GM12891 (cell line): ENCODE data around the gene PPP2R5D.

Experiments
- POLR2A ChIP-seq: IDR thresholded peaks from 2 replicates; pipeline ENCODE4 v1.6.1; 2011; ENCODE audit warnings: low read depth, low read length, control low read depth
- POLR2AphosphoS5 ChIP-seq: IDR thresholded peaks from 2 replicates; pipeline ENCODE4 v1.6.1; 2011; ENCODE audit warnings: low read depth, low read length, control low read depth
- POU2F2 ChIP-seq: IDR thresholded peaks from 2 replicates; pipeline ENCODE4 v1.6.1; 2011; ENCODE audit warnings: low read depth, mild to moderate bottlenecking, control low read depth, low read length, moderate library complexity
- SPI1 ChIP-seq: IDR thresholded peaks from 2 replicates; pipeline ENCODE4 v1.6.1; 2011; ENCODE audit warnings: low read depth, low read length, control low read depth
- TAF1 ChIP-seq: IDR thresholded peaks from 2 replicates; pipeline ENCODE4 v1.6.1; 2011; ENCODE audit warnings: low read depth, low read length, control low read depth

DNA sequence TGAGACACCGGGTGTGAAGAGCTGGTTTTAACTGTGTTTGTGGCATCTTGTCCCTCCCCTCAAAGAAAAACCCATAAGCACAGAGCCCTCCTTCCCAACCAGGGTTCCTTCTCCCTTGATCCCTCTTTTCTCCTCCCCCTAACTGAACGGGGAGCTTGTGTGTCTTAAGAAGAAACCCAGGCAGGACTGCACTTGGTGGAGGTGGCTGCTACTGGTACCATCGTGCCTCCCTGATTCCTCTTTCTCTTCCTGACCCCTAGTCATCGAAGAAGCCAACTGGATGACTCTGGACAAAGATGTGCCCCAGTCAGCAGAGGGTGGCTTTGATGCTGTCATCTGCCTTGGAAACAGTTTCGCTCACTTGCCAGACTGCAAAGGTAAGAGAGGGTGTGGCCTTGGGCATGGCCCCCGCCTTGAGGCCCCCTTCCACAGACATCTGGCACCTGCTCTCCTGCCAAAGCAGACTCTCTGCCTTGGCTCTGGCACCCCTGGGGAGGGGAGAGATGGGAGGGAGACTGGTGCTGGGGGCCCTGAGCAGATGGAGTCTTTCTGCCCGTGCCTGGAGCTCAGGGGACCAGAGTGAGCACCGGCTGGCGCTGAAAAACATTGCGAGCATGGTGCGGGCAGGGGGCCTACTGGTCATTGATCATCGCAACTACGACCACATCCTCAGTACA is 21.7 kb upstream of the PPP2R5D start:
- no peak for TF ChIP-seq POLR2A
- no peak for TF ChIP-seq POLR2AphosphoS5
- no peak for TF ChIP-seq TAF1
- no peak for TF ChIP-seq SPI1
- no peak for TF ChIP-seq POU2F2
